Astrocyte (in vitro differentiated cells and primary cell): ENCODE results near the gene ASIC4. TPM values are rescaled to one million over a fixed set of nuclear protein-coding genes. Genes with fewer than 3 reads are reported as not detected.

Experiments used
- DNase-seq: peaks from one replicate; pipeline ENCODE4 v3.0.0-alpha.2; 2010; ENCODE audit warnings: low read depth
- FAIRE-seq: peaks from 2 replicates; lab custom pipeline; 2011; peaks lifted over from hg19 to GRCh38; lab: Jason Lieb, UNC
- H2AFZ ChIP-seq: 2 replicates; pipeline ENCODE4 v1.6.0; 2012; ENCODE audit warnings: low read depth, low read length, inconsistent platforms
- H3K27ac ChIP-seq: 2 replicates; pipeline ENCODE4 v1.5.1; 2011; ENCODE audit warnings: low read depth, low read length, inconsistent platforms
- H3K27me3 ChIP-seq: 2 replicates; pipeline ENCODE4 v1.6.0; 2011; ENCODE audit warnings: low read length, inconsistent platforms; ENCODE audit not compliant: insufficient read depth
- H3K36me3 ChIP-seq: 2 replicates; pipeline ENCODE4 v1.5.1; 2011; ENCODE audit warnings: low read length, inconsistent platforms; ENCODE audit not compliant: insufficient read depth
- H3K4me1 ChIP-seq: 2 replicates; pipeline ENCODE4 v1.5.1; 2011; ENCODE audit warnings: low read length, inconsistent platforms; ENCODE audit not compliant: insufficient read depth
- H3K4me2 ChIP-seq: 2 replicates; pipeline ENCODE4 v1.6.0; 2012; ENCODE audit warnings: low read length, inconsistent platforms
- H3K4me3 ChIP-seq: 2 replicates; pipeline ENCODE4 v1.5.1; 2011; ENCODE audit warnings: low read depth, mild to moderate bottlenecking, low read length, inconsistent platforms; ENCODE audit not compliant: insufficient read depth
- H3K79me2 ChIP-seq: 2 replicates; pipeline ENCODE4 v1.6.0; 2012; ENCODE audit warnings: mild to moderate bottlenecking, low read length, inconsistent platforms; ENCODE audit not compliant: insufficient read depth
- H3K9ac ChIP-seq: 2 replicates; pipeline ENCODE4 v1.6.0; 2012; ENCODE audit warnings: mild to moderate bottlenecking, low read length, inconsistent platforms
- H3K9me3 ChIP-seq: 2 replicates; pipeline ENCODE4 v1.5.1; 2012; ENCODE audit warnings: low read depth, mild to moderate bottlenecking, low read length, inconsistent platforms; ENCODE audit not compliant: insufficient read depth
- H4K20me1 ChIP-seq: 2 replicates; pipeline ENCODE4 v1.6.0; 2012; ENCODE audit warnings: low read length, inconsistent platforms; ENCODE audit not compliant: insufficient read depth
- H3K27ac Mint-ChIP-seq: one replicate; pipeline ENCODE4 v1.8.0; 2021; ENCODE audit warnings: mild to moderate bottlenecking, mixed read lengths; ENCODE audit not compliant: unreplicated experiment
- H3K27me3 Mint-ChIP-seq: one replicate; pipeline ENCODE4 v1.8.0; 2021; ENCODE audit warnings: low read depth, mixed read lengths; ENCODE audit not compliant: unreplicated experiment
- H3K36me3 Mint-ChIP-seq: one replicate; pipeline ENCODE4 v1.8.0; 2021; ENCODE audit warnings: low read depth, mixed read lengths; ENCODE audit not compliant: unreplicated experiment
- H3K4me1 Mint-ChIP-seq: one replicate; pipeline ENCODE4 v1.8.0; 2021; ENCODE audit warnings: low read depth, mixed read lengths; ENCODE audit not compliant: unreplicated experiment
- H3K4me3 Mint-ChIP-seq: one replicate; pipeline ENCODE4 v1.8.0; 2021; ENCODE audit warnings: mild to moderate bottlenecking, moderate library complexity, mixed read lengths; ENCODE audit not compliant: unreplicated experiment
- H3K9me3 Mint-ChIP-seq: one replicate; pipeline ENCODE4 v1.8.0; 2021; ENCODE audit warnings: mild to moderate bottlenecking, mixed read lengths; ENCODE audit not compliant: unreplicated experiment
- CTCF ChIP-seq: IDR thresholded peaks from 2 replicates; pipeline ENCODE4 v1.5.1; 2011; ENCODE audit warnings: low read depth, mild to moderate bottlenecking, inconsistent platforms, low read length, moderate library complexity; ENCODE audit not compliant: insufficient read depth
- EZH2 ChIP-seq: IDR thresholded peaks from 2 replicates; pipeline ENCODE4 v1.6.1; 2012; ENCODE audit warnings: mild to moderate bottlenecking, low read length, inconsistent platforms; ENCODE audit not compliant: insufficient read depth
- total RNA-seq: library from RNA; stranded (reverse); gene quantifications from 2 replicates; pipeline ENCODE4 v1.2.1, GENCODE V29; 2021

The ASIC4 gene
- total RNA-seq, 1 donor from 2014 or later: 0.39 TPM

GRCh38 chr2:219530048-219530963 is 16.0 kb downstream of the ASIC4 start:
- H3K27ac ChIP-seq: no peak overlapping the region
- Mint-ChIP-seq H3K4me1 (peaks cover 9% of the 10 kb centered on the region), H3K4me3 (peak overlapping the region; percentile 60), H3K27ac (no peak overlapping the region), H3K36me3 (peaks cover 2% of the 10 kb centered on the region), H3K27me3 (peaks cover 59% of the 10 kb centered on the region), H3K9me3 (no peaks in the 10 kb centered on the region)
- H3K9me3 ChIP-seq: no peaks in the 10 kb centered on the region
- H3K4me1 ChIP-seq: peaks cover 4% of the 10 kb centered on the region
- TF ChIP-seq CTCF (peak; percentile 91), EZH2 (no peak)
- DNase-seq: peak; percentile 54
- peak overlapping the region; percentile 19 for H3K9ac ChIP-seq
- peak overlapping the region; percentile 79 for H3K4me2 ChIP-seq
- no peaks in the 10 kb centered on the region for H3K79me2 ChIP-seq
- no peaks in the 10 kb centered on the region for H4K20me1 ChIP-seq
- H3K27me3 ChIP-seq: peaks cover 17% of the 10 kb centered on the region
- peak overlapping the region; percentile 14 for H3K4me3 ChIP-seq
- FAIRE-seq: peak; percentile 32
- peak overlapping the region; percentile 57 for H2AFZ ChIP-seq
- H3K36me3 ChIP-seq: no peaks in the 10 kb centered on the region

- H3K36me3 Mint-ChIP-seq: peaks cover 2% of the 10 kb centered on the region
Observed at GRCh38 chr2:219531639-219532377, 17.5 kb downstream of the ASIC4 start.

More at GRCh38 chr2:219531639-219532377, 17.5 kb downstream of the ASIC4 start:
- Mint-ChIP-seq H3K4me1 (peaks cover 3% of the 10 kb centered on the region), H3K4me3 (no peak overlapping the region), H3K9me3 (no peaks in the 10 kb centered on the region), H3K27me3 (peaks cover 50% of the 10 kb centered on the region), H3K27ac (no peak overlapping the region)
- Histone ChIP-seq H3K4me3 (no peak overlapping the region), H3K27me3 (peaks cover 17% of the 10 kb centered on the region), H3K27ac (no peak overlapping the region), H3K4me1 (peaks cover 7% of the 10 kb centered on the region), H3K9ac (no peak overlapping the region), H3K79me2 (no peaks in the 10 kb centered on the region), H3K9me3 (no peaks in the 10 kb centered on the region), H3K4me2 (no peak overlapping the region), H2AFZ (no peak overlapping the region), H4K20me1 (no peaks in the 10 kb centered on the region), H3K36me3 (no peaks in the 10 kb centered on the region)
- FAIRE-seq: no peak
- no peak for TF ChIP-seq CTCF
- no peak for TF ChIP-seq EZH2
- no peak for DNase-seq
